ENCODE results near the gene PTPRN2. TPM values are rescaled to one million over a fixed set of nuclear protein-coding genes. Genes with fewer than 3 reads are reported as not detected.

Gene PTPRN2
- total and polyA plus RNA-seq, 2 donors (not counting 1 experiment from before 2014, with no cell fraction given), result 0.54 to 1.2 TPM

DNA sequence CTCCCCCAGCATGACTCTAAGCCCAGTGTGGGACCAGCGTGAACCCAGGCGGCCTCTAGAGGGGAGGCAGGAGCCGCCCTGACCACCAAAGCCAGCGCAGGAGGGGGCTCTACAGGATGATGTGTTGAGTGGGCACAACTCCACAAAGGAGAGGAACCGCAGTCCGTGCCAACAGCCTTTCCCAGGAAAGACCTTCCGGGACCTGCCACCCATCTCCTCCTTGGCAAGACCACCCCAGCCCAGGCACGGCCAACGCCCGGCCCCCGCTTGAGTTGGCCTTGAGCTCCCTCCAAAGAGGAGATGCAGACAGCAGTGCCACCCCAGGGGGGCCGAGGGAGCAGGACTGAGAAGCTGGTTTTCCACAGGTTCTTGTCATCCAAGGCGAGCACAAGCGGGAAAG is 38.9 kb downstream of the PTPRN2 start:
- Histone ChIP-seq H3K4me3 (replicated peaks in 1 of 4; ENCODE audit: control extremely low read depth in 1 of 4, insufficient read depth in 1 of 4, low read depth in 3 of 4, low read length in 4 of 4) (no peak overlapping the region), H3K36me3 (ENCODE audit: control insufficient read depth, insufficient read depth, low read length) (no peaks in the 10 kb centered on the region), H3K4me1 (ENCODE audit: control insufficient read depth, extremely low read depth, insufficient read depth, low read length) (no peaks in the 10 kb centered on the region), H3K4me2 (ENCODE audit: extremely low read depth, insufficient read depth, low read length) (no peak overlapping the region), H3K27ac (ENCODE audit: insufficient read depth, low read length) (no peak overlapping the region), H3K27me3 (ENCODE audit: control insufficient read depth, insufficient read depth, low read length) (no peaks in the 10 kb centered on the region), H4K20me1 (ENCODE audit: control insufficient read depth, extremely low read depth, insufficient read depth, low read length) (no peaks in the 10 kb centered on the region), H3K9ac (ENCODE audit: insufficient read depth, low read length) (no peak overlapping the region), H3K79me2 (ENCODE audit: control insufficient read depth, insufficient read depth, low read length) (no peaks in the 10 kb centered on the region), H3K9me3 (ENCODE audit: control insufficient read depth, insufficient read depth, low read depth, low read length) (no peaks in the 10 kb centered on the region), H2AFZ (ENCODE audit: low read length) (no peak overlapping the region)
- no peak for DNase-seq (ENCODE audit: low read depth in 2 of 2)
- TF ChIP-seq EZH2 (IDR thresholded peaks at IDR 0.05; ENCODE audit: low read length, missing control alignments), result no peak
- TF ChIP-seq, protein P1, sequence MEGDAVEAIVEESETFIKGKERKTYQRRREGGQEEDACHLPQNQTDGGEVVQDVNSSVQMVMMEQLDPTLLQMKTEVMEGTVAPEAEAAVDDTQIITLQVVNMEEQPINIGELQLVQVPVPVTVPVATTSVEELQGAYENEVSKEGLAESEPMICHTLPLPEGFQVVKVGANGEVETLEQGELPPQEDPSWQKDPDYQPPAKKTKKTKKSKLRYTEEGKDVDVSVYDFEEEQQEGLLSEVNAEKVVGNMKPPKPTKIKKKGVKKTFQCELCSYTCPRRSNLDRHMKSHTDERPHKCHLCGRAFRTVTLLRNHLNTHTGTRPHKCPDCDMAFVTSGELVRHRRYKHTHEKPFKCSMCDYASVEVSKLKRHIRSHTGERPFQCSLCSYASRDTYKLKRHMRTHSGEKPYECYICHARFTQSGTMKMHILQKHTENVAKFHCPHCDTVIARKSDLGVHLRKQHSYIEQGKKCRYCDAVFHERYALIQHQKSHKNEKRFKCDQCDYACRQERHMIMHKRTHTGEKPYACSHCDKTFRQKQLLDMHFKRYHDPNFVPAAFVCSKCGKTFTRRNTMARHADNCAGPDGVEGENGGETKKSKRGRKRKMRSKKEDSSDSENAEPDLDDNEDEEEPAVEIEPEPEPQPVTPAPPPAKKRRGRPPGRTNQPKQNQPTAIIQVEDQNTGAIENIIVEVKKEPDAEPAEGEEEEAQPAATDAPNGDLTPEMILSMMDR (conservative IDR thresholded peaks at IDR 0.05 in 1 of 2, IDR thresholded peaks at IDR 0.05 in 1 of 2; ENCODE audit: low read depth in 1 of 2, low read length in 2 of 2), result no peak

DNA sequence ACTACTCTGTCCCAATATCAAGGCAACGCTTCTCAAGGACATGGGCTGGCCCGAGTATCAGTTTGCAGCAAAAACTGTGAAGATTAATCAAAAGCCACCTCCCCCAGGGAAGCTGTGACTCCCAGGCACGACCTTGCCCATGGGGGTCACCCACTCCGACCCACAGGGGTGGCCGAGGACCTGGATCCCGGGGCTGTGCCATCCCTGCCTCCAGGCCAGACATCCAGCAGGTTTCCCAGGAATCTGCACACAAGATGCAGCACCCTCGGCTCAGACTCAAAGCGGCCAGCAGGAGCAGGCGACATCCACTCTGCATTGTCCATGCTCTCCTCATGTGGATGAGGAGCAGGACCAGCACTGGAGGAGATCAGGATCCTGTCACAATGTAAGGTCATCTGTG is 39.8 kb downstream of the PTPRN2 start:
- Histone ChIP-seq H4K20me1 (ENCODE audit: control insufficient read depth, extremely low read depth, insufficient read depth, low read length) (no peaks in the 10 kb centered on the region), H3K27ac (ENCODE audit: insufficient read depth, low read length) (no peak overlapping the region), H3K4me2 (ENCODE audit: extremely low read depth, insufficient read depth, low read length) (no peak overlapping the region), H3K4me3 (replicated peaks in 1 of 4; ENCODE audit: control extremely low read depth in 1 of 4, insufficient read depth in 1 of 4, low read depth in 3 of 4, low read length in 4 of 4) (no peak overlapping the region), H2AFZ (ENCODE audit: low read length) (no peak overlapping the region), H3K9me3 (ENCODE audit: control insufficient read depth, insufficient read depth, low read depth, low read length) (no peaks in the 10 kb centered on the region), H3K36me3 (ENCODE audit: control insufficient read depth, insufficient read depth, low read length) (no peaks in the 10 kb centered on the region), H3K9ac (ENCODE audit: insufficient read depth, low read length) (no peak overlapping the region), H3K27me3 (ENCODE audit: control insufficient read depth, insufficient read depth, low read length) (no peaks in the 10 kb centered on the region), H3K79me2 (ENCODE audit: control insufficient read depth, insufficient read depth, low read length) (no peaks in the 10 kb centered on the region), H3K4me1 (ENCODE audit: control insufficient read depth, extremely low read depth, insufficient read depth, low read length) (no peaks in the 10 kb centered on the region)
- no peak for DNase-seq (ENCODE audit: low read depth in 2 of 2)
- TF ChIP-seq, protein P1 (conservative IDR thresholded peaks at IDR 0.05 in 1 of 2, IDR thresholded peaks at IDR 0.05 in 1 of 2; ENCODE audit: low read depth in 1 of 2, low read length in 2 of 2), result no peak
- no peak for TF ChIP-seq EZH2 (IDR thresholded peaks at IDR 0.05; ENCODE audit: low read length, missing control alignments)

DNA sequence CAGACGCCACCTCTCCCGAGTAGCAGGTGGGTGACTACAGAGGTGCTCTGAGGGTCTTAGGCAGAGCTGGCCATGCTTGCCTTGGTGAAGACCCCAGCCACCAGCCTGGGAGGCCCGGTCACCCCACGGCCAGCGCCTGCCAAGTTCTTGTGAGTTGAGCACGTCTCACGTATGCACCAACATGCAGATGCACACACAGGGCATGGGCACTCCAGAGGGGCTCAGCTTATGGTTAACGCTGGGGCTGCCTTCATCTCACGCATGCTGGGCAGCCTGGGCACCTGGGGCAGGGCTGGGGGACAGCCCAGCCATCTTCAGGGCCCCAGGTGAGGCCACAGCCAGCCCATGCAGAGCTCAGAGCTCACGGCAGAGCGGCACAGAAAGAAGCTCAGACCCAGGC is 41.0 kb downstream of the PTPRN2 start:
- no peak overlapping the region for H3K4me2 ChIP-seq (ENCODE audit: extremely low read depth, insufficient read depth, low read length)
- no peaks in the 10 kb centered on the region for H3K9me3 ChIP-seq (ENCODE audit: control insufficient read depth, insufficient read depth, low read depth, low read length)
- H3K79me2 ChIP-seq (ENCODE audit: control insufficient read depth, insufficient read depth, low read length), result no peaks in the 10 kb centered on the region
- H3K4me1 ChIP-seq (ENCODE audit: control insufficient read depth, extremely low read depth, insufficient read depth, low read length), result no peaks in the 10 kb centered on the region
- DNase-seq (ENCODE audit: low read depth in 2 of 2), result no peak
- H3K36me3 ChIP-seq (ENCODE audit: control insufficient read depth, insufficient read depth, low read length), result no peaks in the 10 kb centered on the region
- no peaks in the 10 kb centered on the region for H4K20me1 ChIP-seq (ENCODE audit: control insufficient read depth, extremely low read depth, insufficient read depth, low read length)
- no peak for TF ChIP-seq EZH2 (IDR thresholded peaks at IDR 0.05; ENCODE audit: low read length, missing control alignments)
- TF ChIP-seq, protein P1 (conservative IDR thresholded peaks at IDR 0.05 in 1 of 2, IDR thresholded peaks at IDR 0.05 in 1 of 2; ENCODE audit: low read depth in 1 of 2, low read length in 2 of 2), result no peak
- no peak overlapping the region for H2AFZ ChIP-seq (ENCODE audit: low read length)
- H3K9ac ChIP-seq (ENCODE audit: insufficient read depth, low read length), result no peak overlapping the region
- H3K4me3 ChIP-seq (replicated peaks in 1 of 4; ENCODE audit: control extremely low read depth in 1 of 4, insufficient read depth in 1 of 4, low read depth in 3 of 4, low read length in 4 of 4), result no peak overlapping the region
- H3K27ac ChIP-seq (ENCODE audit: insufficient read depth, low read length), result no peak overlapping the region
- H3K27me3 ChIP-seq (ENCODE audit: control insufficient read depth, insufficient read depth, low read length), result no peaks in the 10 kb centered on the region

Data from fibroblast of lung (primary cell).